GM19351 (cell line): ENCODE measurements around the gene PTS.
A peak's percentile ranks its signal among the peaks of the same experiment; 100 is the strongest.
"Not testable (repeated sequence)": the region's sequence is repeated elsewhere in the genome, so short reads cannot be mapped to it uniquely, and the experiment has no call there.

Experiments used
- ATAC-seq: cut with Tn5 transposase; IDR thresholded peaks from one replicate; pipeline ENCODE4 v1.9.1; 2021; ENCODE audit warnings: mild to moderate bottlenecking, moderate library complexity; ENCODE audit not compliant: unreplicated experiment

The PTS gene

GRCh38 chr11:112226062-112226830 is at the start of gene PTS:
Gene PTS (plus strand): TSS chr11:112226428. CDS start chr11:112226444, 16 bp downstream.
- peak; percentile 89 for ATAC-seq

GRCh38 chr11:112177589-112177988 is 48.6 kb upstream of the PTS start:
- ATAC-seq, result no peak

DNA sequence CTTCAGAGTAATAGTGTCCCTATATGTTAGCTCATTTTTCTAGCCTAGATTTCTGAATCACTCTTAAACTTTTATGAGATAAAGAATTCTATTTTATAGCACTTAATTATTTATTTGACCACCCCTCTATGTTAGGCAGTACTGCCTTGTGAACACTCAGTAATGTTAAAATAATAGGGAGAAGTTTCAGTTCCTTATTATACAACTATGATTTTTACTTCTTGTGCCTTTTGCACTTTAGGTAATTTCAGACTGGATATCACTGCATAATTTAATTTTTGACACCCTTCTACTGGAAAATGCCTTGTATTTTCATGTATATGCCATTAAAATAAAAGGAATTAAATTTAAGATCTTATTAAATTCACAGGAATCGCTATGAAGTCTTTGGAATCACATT is 47.8 kb upstream of the PTS start:
- ATAC-seq, result no peak

- no peak for ATAC-seq
These were observed 47.3 kb upstream of the PTS start for GRCh38 chr11:112178936-112179335.

GRCh38 chr11:112179601-112180000 is 46.6 kb upstream of the PTS start:
- no peak for ATAC-seq

GRCh38 chr11:112182867-112183266 is 43.4 kb upstream of the PTS start:
- no peak for ATAC-seq

- no peak for ATAC-seq
These were observed 40.3 kb upstream of the PTS start for GRCh38 chr11:112185883-112186282.

- ATAC-seq, result no peak
These were observed 39.9 kb upstream of the PTS start for GRCh38 chr11:112186304-112186703.

DNA sequence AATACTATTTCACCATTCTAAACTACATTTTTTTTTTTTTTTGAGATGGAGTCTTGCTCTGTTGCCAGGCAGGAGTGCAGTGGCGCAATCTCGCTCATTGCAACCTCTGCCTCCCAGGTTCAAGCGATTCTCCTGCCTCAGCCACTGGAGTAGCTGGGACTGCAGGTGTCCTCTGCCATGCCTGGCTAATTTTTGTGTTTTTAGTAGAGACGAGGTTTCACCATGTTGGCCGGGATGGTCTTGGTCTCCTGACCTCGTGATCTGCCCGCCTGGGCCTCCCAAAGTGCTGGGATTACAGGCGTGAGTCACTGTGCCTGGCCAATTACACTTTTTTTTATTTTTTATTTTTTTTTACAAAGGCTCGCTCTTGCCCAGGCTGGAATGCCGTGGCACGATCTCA is 31.1 kb upstream of the PTS start:
- ATAC-seq, result not testable (repeated sequence)

GRCh38 chr11:112195951-112196351 is 30.3 kb upstream of the PTS start:
- ATAC-seq, result no peak

GRCh38 chr11:112196519-112197087 is 29.6 kb upstream of the PTS start:
- ATAC-seq, result no peak

DNA sequence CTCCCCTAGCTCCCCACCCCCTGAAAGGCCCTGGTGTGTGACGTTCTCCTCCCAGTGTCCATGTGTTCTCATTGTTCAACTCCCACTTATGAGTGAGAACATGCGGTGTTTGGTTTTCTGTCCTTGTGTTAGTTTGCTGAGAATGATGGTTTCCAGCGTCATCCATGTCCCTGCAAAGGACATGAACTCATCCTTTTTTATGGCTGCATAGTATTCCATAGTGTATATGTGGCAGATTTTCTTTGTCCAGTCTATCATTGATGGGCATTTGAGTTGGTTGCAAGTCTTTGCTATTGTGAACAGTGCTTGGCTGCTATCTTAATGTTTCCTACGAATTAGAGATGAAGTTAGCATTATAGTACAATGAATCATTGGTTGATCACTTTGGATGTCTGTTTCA is 27.1 kb upstream of the PTS start:
- ATAC-seq, result not testable (repeated sequence)

- no peak for ATAC-seq
These were observed 26.0 kb upstream of the PTS start for GRCh38 chr11:112200252-112200651.

DNA sequence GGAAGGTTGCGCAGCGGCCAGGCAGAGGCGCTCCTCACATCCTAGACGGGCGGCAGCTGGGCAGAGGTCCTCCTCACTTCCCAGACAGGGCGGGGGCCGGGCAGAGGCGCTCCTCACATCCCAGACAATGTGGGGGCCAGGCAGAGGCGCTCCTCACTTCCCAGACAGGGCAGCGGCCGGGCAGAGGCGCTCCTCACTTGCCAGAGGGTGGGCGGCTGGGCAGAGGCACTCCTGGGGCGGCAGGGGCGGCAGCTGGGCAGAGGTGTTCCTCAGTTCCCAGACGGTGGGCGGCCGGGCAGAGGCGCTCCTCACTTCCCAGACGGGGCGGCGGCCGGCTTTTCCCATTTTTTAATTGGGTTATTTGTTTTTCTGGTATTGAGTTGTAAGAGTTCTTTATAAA is 20.2 kb upstream of the PTS start:
- ATAC-seq, result no peak

DNA sequence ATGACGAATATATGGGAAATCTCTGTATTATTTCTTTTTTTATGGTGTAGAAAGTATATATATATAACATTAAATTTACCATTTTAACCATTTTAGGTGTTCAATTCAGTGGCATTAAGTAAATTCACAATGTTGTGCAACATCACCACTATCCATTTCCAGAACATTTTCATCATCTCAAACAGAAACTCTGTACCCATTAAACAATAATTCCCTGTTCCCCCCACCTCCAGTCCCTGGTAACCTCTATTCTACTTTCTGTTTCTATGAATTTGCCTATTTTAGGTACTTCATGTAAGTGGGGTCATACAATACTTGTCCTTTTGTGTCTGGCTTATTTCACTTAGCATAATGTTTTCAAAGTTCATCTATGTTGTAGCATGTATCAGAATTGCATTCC is 15.3 kb upstream of the PTS start:
- ATAC-seq, result no peak

GRCh38 chr11:112211536-112211935 is 14.7 kb upstream of the PTS start:
- no peak for ATAC-seq

DNA sequence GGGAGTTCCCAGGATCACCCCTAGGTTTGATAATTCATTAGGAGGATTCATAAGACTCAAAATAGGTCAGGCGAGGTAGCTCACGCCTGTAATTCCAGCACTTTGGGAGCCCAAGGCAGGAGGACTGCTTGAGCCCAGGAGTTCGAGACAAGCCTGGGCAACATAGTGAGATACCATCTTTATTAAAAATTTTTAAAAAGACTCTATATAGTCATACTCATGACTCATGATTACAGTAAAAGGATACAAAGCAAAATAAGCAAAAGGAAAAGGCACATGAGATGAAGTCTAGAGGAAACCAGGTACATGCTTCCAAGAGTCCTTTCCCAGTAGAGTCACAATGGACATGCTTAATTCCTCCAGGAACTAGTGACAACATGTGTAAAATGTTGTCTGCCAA is 13.9 kb upstream of the PTS start:
- no peak for ATAC-seq

- ATAC-seq, result no peak
These were observed 13.5 kb upstream of the PTS start for GRCh38 chr11:112212710-112213109.

DNA sequence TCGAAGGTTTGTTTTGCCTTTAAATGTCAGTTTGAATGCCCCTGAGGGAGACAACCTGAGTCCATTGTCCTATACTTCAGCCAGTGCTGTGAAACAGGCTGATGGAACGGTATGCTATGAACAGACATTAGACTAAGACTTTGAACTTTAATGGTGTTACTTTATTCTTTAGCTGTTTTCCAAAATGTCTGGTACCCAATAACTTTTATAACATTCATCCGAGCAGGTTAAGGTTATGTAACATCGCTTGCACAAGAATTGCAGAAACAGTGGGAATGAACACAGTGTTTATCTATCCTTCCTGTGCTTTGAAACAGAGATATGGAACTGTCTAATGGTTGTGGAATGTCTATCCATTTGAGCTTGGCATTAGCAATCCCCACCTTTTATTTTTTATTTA is 12.5 kb upstream of the PTS start:
- ATAC-seq, result no peak

DNA sequence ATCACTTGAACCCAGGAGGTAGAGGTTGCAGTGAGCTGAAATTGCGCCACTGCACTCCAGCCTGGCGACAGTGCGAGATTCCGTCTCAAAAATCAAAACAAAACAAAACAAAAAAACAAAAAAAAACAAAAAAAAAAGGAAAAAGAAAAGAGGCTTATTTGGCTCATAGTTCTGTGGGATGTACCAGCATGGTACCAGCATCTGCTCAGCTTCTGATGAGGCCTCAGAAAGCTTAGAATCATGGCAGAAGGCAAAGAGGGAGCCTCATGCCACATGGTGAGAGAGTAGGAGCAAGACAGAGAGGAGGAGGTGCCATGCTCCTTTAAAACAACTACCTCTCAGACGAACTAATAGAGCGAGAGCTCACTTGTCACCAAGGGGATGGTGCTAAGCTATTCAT is 10.6 kb upstream of the PTS start:
- no peak for ATAC-seq

- ATAC-seq, result no peak
These were observed 9.6 kb upstream of the PTS start for GRCh38 chr11:112216561-112217105.

- ATAC-seq, result peak; percentile 97
These were observed 6.6 kb upstream of the PTS start for GRCh38 chr11:112219476-112220232.
